ENCODE data around the gene CREB5. TPM values are rescaled to one million over a fixed set of nuclear protein-coding genes. Genes with fewer than 3 reads are reported as not detected.
A peak's percentile ranks its signal among the peaks of the same experiment; 100 is the strongest.

Gene CREB5
- total and polyA plus RNA-seq, 2 of the 8 experiments (the other 6 are each of a cell fraction or from before 2014, with no cell fraction given): 2.4 to 2.7 TPM

- Histone ChIP-seq H3K9me3 (ENCODE audit: insufficient read depth in 2 of 2, low read depth in 1 of 2, low read length in 1 of 2) (no peaks in the 10 kb centered on the region), H4K91ac (replicated peaks; ENCODE audit: insufficient read length, low read length) (no peak overlapping the region), H3K27me3 (replicated peaks in 1 of 4; ENCODE audit: control insufficient read depth in 3 of 4, extremely low read depth in 1 of 4, insufficient read depth in 3 of 4, low read length in 3 of 4) (no peaks in the 10 kb centered on the region), H3K4me3 (ENCODE audit: extremely low read depth in 1 of 4, insufficient read depth in 2 of 4, low read depth in 3 of 4, low read length in 4 of 4) (no peak overlapping the region; a peak in 1 of 8 replicates), H2AK5ac (ENCODE audit: low read depth, low read length) (no peak overlapping the region; the same call in 1 of the 2 replicates), H3K23me2 (ENCODE audit: low read depth, low read length) (no peaks in the 10 kb centered on the region), H2BK20ac (ENCODE audit: low read length) (peak overlapping the region; percentile 55; the same call in 1 of the 2 replicates), H2BK120ac (replicated peaks; ENCODE audit: low read depth, low read length) (no peak overlapping the region), H2BK5ac (ENCODE audit: low read depth, low read length) (no peak overlapping the region), H4K20me1 (replicated peaks in 1 of 2; ENCODE audit: control insufficient read depth in 1 of 2, insufficient read depth in 2 of 2, low read length in 2 of 2) (no peaks in the 10 kb centered on the region), H3K79me2 (ENCODE audit: control insufficient read depth in 1 of 2, insufficient read depth in 2 of 2, low read length in 2 of 2) (no peaks in the 10 kb centered on the region), H3K18ac (ENCODE audit: extremely low read depth, low read length) (no peak overlapping the region), H3K4me2 (ENCODE audit: insufficient read depth in 1 of 2, low read depth in 2 of 2, low read length in 2 of 2) (peak overlapping the region in 1 of 2 experiments; percentile 42; a peak in 2 of 4 replicates), H2BK12ac (ENCODE audit: low read depth, low read length) (peak overlapping the region; percentile 40; the same call in 1 of the 2 replicates), H2BK15ac (ENCODE audit: low read length) (no peak overlapping the region; the same call in 1 of the 2 replicates), H3K79me1 (ENCODE audit: low read depth, low read length) (no peaks in the 10 kb centered on the region), H3K23ac (ENCODE audit: insufficient read length) (no peak overlapping the region), H3K14ac (ENCODE audit: insufficient read length) (no peak overlapping the region), H4K8ac (ENCODE audit: extremely low read depth, insufficient read depth, low read length) (no peak overlapping the region), H3K9ac (replicated peaks in 1 of 4; ENCODE audit: extremely low read depth in 1 of 4, low read depth in 3 of 4, low read length in 3 of 4) (no peak overlapping the region), H3K4me1 (replicated peaks in 1 of 4; ENCODE audit: control insufficient read depth in 3 of 4, insufficient read depth in 4 of 4, low read length in 3 of 4) (peaks cover 2 to 16% (median 9%) of the 10 kb centered on the region in 4 experiments), H4K5ac (ENCODE audit: insufficient read length, low read depth, low read length) (no peak overlapping the region), H3K56ac (replicated peaks; ENCODE audit: insufficient read length, low read depth, low read length) (no peak overlapping the region), H3K4ac (replicated peaks; ENCODE audit: insufficient read length, low read depth, low read length) (no peak overlapping the region), H3K27ac (ENCODE audit: low read depth, low read length) (no peak overlapping the region), H2AFZ (ENCODE audit: low read length) (no peak overlapping the region), H3K36me3 (ENCODE audit: control insufficient read depth in 2 of 4, insufficient read depth in 4 of 4, low read length in 3 of 4) (no peaks in the 10 kb centered on the region)
- 86% methylated on average over 7 of the region's 7 CpGs; no CpG with 5 or more reads in 1 of the 2 experiments for WGBS, 2 experiments (ENCODE audit: extremely low coverage in 1 of 2, insufficient coverage in 1 of 2, insufficient read length in 1 of 2, insufficient replicate concordance in 2 of 2, low coverage in 1 of 2, low lambda C conversion rate in 2 of 2, missing lambda C conversion rate in 1 of 2)
- CTCF ChIA-PET (ENCODE audit: partially characterized antibody): interaction anchor here (2.0 to 2.6 kb wide), 2 partner anchors 13 to 107 kb away, joined by 6 to 9 read pairs; no protein-coding TSS in a partner anchor
- DNase-seq (ENCODE audit: low read depth in 1 of 2, low spot score in 2 of 2) (no peak), FAIRE-seq (peak; percentile 7)
- POLR2A ChIA-PET (ENCODE audit: partially characterized antibody): no interaction called here
- TF ChIP-seq CBX8 (IDR thresholded peaks at IDR 0.05; ENCODE audit: borderline replicate concordance, low read depth, low read length) (no peak), SAP30 (IDR thresholded peaks at IDR 0.05; ENCODE audit: insufficient read depth, insufficient replicate concordance, low read length) (no peak), SUZ12 (IDR thresholded peaks at IDR 0.05; ENCODE audit: low read length) (no peak), TEAD4 (IDR thresholded peaks at IDR 0.05; ENCODE audit: low read depth, low read length) (no peak), SP2 (IDR thresholded peaks at IDR 0.05; ENCODE audit: low read length) (no peak), CEBPB (IDR thresholded peaks at IDR 0.05; ENCODE audit: low read depth, low read length) (no peak), PHF8 (conservative IDR thresholded peaks at IDR 0.05; ENCODE audit: low read depth, low read length) (no peak), EGR1 (IDR thresholded peaks at IDR 0.05; ENCODE audit: borderline replicate concordance, low read depth, low read length) (no peak), RNF2 (IDR thresholded peaks at IDR 0.05; ENCODE audit: borderline replicate concordance, low read depth, low read length, missing control alignments, poor library complexity, severe bottlenecking) (no peak), POLR2AphosphoS5 (IDR thresholded peaks at IDR 0.05; ENCODE audit: low read depth, low read length) (no peak)
Observed at GRCh38 chr7:28517606-28518005, 105.3 kb downstream of the CREB5 start.
